SK-N-SH (cell line): Measurements from ENCODE around the gene CST9. TPM values are rescaled to one million over a fixed set of nuclear protein-coding genes. Genes with fewer than 3 reads are reported as not detected.

ENCODE experiments used
- CTCF ChIA-PET: fragments of 300-600, 350-600 bp; formaldehyde crosslinking; extraction: SDS; loops from one replicate; lab custom pipeline; 2021; lab: Yijun Ruan, JAX
- POLR2A ChIA-PET: fragments of 350-600 bp; sonication (Branson Sonifier 250); formaldehyde crosslinking; extraction: SDS; loops from one replicate; lab custom pipeline; 2020; ENCODE audit warnings: antibody characterized with exemption, inconsistent platforms; lab: Yijun Ruan, JAX
- DNase-seq: peaks from one replicate; pipeline ENCODE4 v3.0.0; 2012
- H2AFZ ChIP-seq: fragments of 200-600 bp; sonication (generic); 2 replicates; pipeline ENCODE4 v1.8.1; 2016; ENCODE audit warnings: antibody characterized with exemption, mild to moderate bottlenecking, low read depth
- H3F3A ChIP-seq: fragments of 200-600 bp; sonication (generic); replicated peaks from 2 replicates; pipeline ENCODE3; 2016; ENCODE audit warnings: antibody characterized with exemption, mild to moderate bottlenecking; ENCODE audit not compliant: insufficient read depth
- H3K27ac ChIP-seq, 2 experiments: fragments of 200-500 bp in 1 of 2; fragments of 200-600 bp in 1 of 2; sonication (Bioruptor generic) in 1 of 2; sonication (generic), shearing (Covaris generic) in 1 of 2; 2 replicates each; pipeline versions ENCODE4 v1.5.1 to v1.6.1; 2014 to 2016; ENCODE audit warnings: low read depth in 2 of 2, inconsistent platforms in 1 of 2, low read length in 1 of 2, mild to moderate bottlenecking in 1 of 2, mixed read lengths in 1 of 2
- H3K27me3 ChIP-seq: fragments of 200-600 bp; sonication (generic), shearing (Covaris generic); 2 replicates; pipeline ENCODE4 v1.6.1; 2016; ENCODE audit warnings: mixed run types; ENCODE audit not compliant: insufficient read depth
- H3K36me3 ChIP-seq, 2 experiments: fragments of 200-500 bp in 1 of 2; fragments of 200-600 bp in 1 of 2; sonication (Bioruptor generic) in 1 of 2; sonication (generic) in 1 of 2; replicated peaks in 1 of 2; 2 replicates each; pipeline versions ENCODE3 to v1.5.1; 2014 to 2016; ENCODE audit warnings: low read length in 1 of 2, mild to moderate bottlenecking in 1 of 2; ENCODE audit not compliant: insufficient read depth in 2 of 2, control insufficient read depth in 1 of 2
- H3K4me1 ChIP-seq, 2 experiments: fragments of 200-500 bp in 1 of 2; fragments of 200-600 bp in 1 of 2; sonication (Bioruptor generic) in 1 of 2; sonication (generic), shearing (Covaris generic) in 1 of 2; 2 replicates each; pipeline versions ENCODE4 v1.5.1 to v1.6.1; 2014 to 2016; ENCODE audit warnings: low read depth in 1 of 2, low read length in 1 of 2, mixed run types in 1 of 2; ENCODE audit not compliant: insufficient read depth in 2 of 2, control insufficient read depth in 1 of 2
- H3K4me2 ChIP-seq: fragments of 200-600 bp; sonication (generic), shearing (Covaris generic); 2 replicates; pipeline ENCODE4 v1.6.1; 2017; ENCODE audit warnings: mixed run types
- H3K4me3 ChIP-seq, 2 experiments: fragments of 200-500 bp in 1 of 2; fragments of 200-600 bp in 1 of 2; sonication (Bioruptor generic) in 1 of 2; sonication (generic), shearing (Covaris generic) in 1 of 2; 2 replicates each; pipeline versions ENCODE4 v1.5.1 to v1.8.1; 2014 to 2016; ENCODE audit warnings: low read depth in 2 of 2, inconsistent platforms in 1 of 2, low read length in 1 of 2, mild to moderate bottlenecking in 1 of 2, mixed read lengths in 1 of 2, moderate library complexity in 1 of 2
- H3K79me2 ChIP-seq: fragments of 200-600 bp; sonication (generic); 2 replicates; pipeline ENCODE4 v1.8.1; 2017; ENCODE audit warnings: mild to moderate bottlenecking; ENCODE audit not compliant: insufficient read depth
- H3K9ac ChIP-seq: fragments of 200-600 bp; sonication (generic); 2 replicates; pipeline ENCODE4 v1.6.1; 2017; ENCODE audit warnings: mixed run types
- H3K9me2 ChIP-seq: fragments of 200-600 bp; sonication (generic); 2 replicates; pipeline ENCODE4 v1.6.1; 2017; ENCODE audit warnings: mixed run types
- H3K9me3 ChIP-seq: fragments of 200-600 bp; sonication (generic); 2 replicates; pipeline ENCODE4 v1.6.1; 2017; ENCODE audit warnings: mixed run types, mild to moderate bottlenecking, moderate library complexity
- H4K20me1 ChIP-seq: fragments of 200-600 bp; sonication (generic); 2 replicates; pipeline ENCODE4 v1.6.1; 2017; ENCODE audit warnings: mild to moderate bottlenecking, mixed run types; ENCODE audit not compliant: insufficient read depth
- EP300 ChIP-seq, 2 experiments: IDR thresholded peaks; 2 replicates each; pipeline versions ENCODE4 v1.4.0 to v1.6.1; 2012; ENCODE audit warnings: borderline replicate concordance in 1 of 2, low read depth in 1 of 2, low read length in 1 of 2
- EZH2phosphoT487 ChIP-seq: fragments of 200-600 bp; sonication (generic); IDR thresholded peaks from 2 replicates; pipeline ENCODE4 v1.6.1; 2017; ENCODE audit warnings: low read depth, mixed run types, mild to moderate bottlenecking, antibody characterized with exemption, moderate library complexity, borderline replicate concordance
- FOSL2 ChIP-seq: IDR thresholded peaks from 2 replicates; pipeline ENCODE4 v1.4.0; 2012; ENCODE audit warnings: low read depth, mild to moderate bottlenecking, moderate library complexity, borderline replicate concordance
- FOXM1 ChIP-seq: IDR thresholded peaks from 2 replicates; pipeline ENCODE4 v1.4.0; 2012; ENCODE audit warnings: low read depth, mild to moderate bottlenecking
- GATA2 ChIP-seq: sonication (generic); formaldehyde crosslinking; IDR thresholded peaks from 2 replicates; pipeline ENCODE4 v1.5.0; 2020; ENCODE audit warnings: mild to moderate bottlenecking, missing genetic modification reagents
- MXI1 ChIP-seq: IDR thresholded peaks from 2 replicates; pipeline ENCODE4 v1.6.1; 2012; ENCODE audit warnings: mild to moderate bottlenecking, low read depth, low read length, improper control_type of control experiment
- NRF1 ChIP-seq: IDR thresholded peaks from 2 replicates; pipeline ENCODE4 v1.6.1; 2012; ENCODE audit warnings: low read depth, mild to moderate bottlenecking, low read length
- POLR2AphosphoS5 ChIP-seq: IDR thresholded peaks from 2 replicates; pipeline ENCODE4 v1.6.1; 2012; ENCODE audit warnings: low read depth, low read length
- RAD21 ChIP-seq: IDR thresholded peaks from 2 replicates; pipeline ENCODE4 v1.6.1; 2012; ENCODE audit warnings: mild to moderate bottlenecking, low read length
- RCOR1 ChIP-seq: fragments of 150-350 bp; IDR thresholded peaks from 2 replicates; pipeline ENCODE4 v1.6.1; 2017; ENCODE audit warnings: antibody characterized with exemption, low read length
- REST ChIP-seq: IDR thresholded peaks from 2 replicates; pipeline ENCODE4 v1.6.1; 2012; ENCODE audit warnings: mild to moderate bottlenecking, low read depth, low read length, moderate library complexity
- RFX5 ChIP-seq: IDR thresholded peaks from 2 replicates; pipeline ENCODE4 v1.6.1; 2012; ENCODE audit warnings: mild to moderate bottlenecking, improper control_type of control experiment, low read length
- SIN3A ChIP-seq: IDR thresholded peaks from 2 replicates; pipeline ENCODE4 v1.6.1; 2012; ENCODE audit warnings: low read depth, mild to moderate bottlenecking, low read length, moderate library complexity, borderline replicate concordance
- SMC3 ChIP-seq: IDR thresholded peaks from 2 replicates; pipeline ENCODE4 v1.6.1; 2012; ENCODE audit warnings: low read depth, low read length, improper control_type of control experiment
- TAF1 ChIP-seq: IDR thresholded peaks from 2 replicates; pipeline ENCODE4 v1.6.1; 2012; ENCODE audit warnings: low read depth, mild to moderate bottlenecking, low read length, moderate library complexity, borderline replicate concordance
- TCF12 ChIP-seq: IDR thresholded peaks from 2 replicates; pipeline ENCODE4 v1.4.0; 2012
- YY1 ChIP-seq: IDR thresholded peaks from 2 replicates; pipeline ENCODE4 v1.4.0; 2012; ENCODE audit warnings: low read depth, mild to moderate bottlenecking
- WGBS: methylation state at CpG from one replicate; pipeline ENCODE4 v1.1.6; 2017; ENCODE audit warnings: low lambda C conversion rate; 5-methylcytosine and 5-hydroxymethylcytosine counted together
- polyA plus RNA-seq, 3 experiments: library from polyadenylated mRNA; depleted of rRNA; stranded (reverse); fragments of >200 nt; gene quantifications; 2 replicates each; pipeline ENCODE4 v1.2.3, GENCODE V29; 2012
- TF ChIP-seq, protein P1 (sequence below): IDR thresholded peaks from 2 replicates; pipeline ENCODE4; 2012
- TF ChIP-seq, protein P2 (sequence below): fragments of 200-600 bp; sonication (generic); IDR thresholded peaks from 2 replicates; pipeline ENCODE4 v1.6.1; 2017; ENCODE audit warnings: antibody characterized with exemption, mild to moderate bottlenecking, moderate library complexity
- TF ChIP-seq, protein P3 (sequence below): fragments of 150-350 bp; IDR thresholded peaks from 2 replicates; pipeline ENCODE4 v1.6.1; 2016; ENCODE audit warnings: mild to moderate bottlenecking, low read depth, low read length
- TF ChIP-seq, protein P4 (sequence below): IDR thresholded peaks from 2 replicates; pipeline ENCODE4 v1.4.0; 2012; ENCODE audit warnings: low read depth

The CST9 gene
- polyA plus RNA-seq, 1 of the 3 experiments (the other 2 are of a cell fraction) = not detected

GRCh38 chr20:23639490-23639958 lies 33.8 kb upstream of the CST9 start:
- H3K36me3 ChIP-seq = no peaks in the 10 kb centered on the region
- peaks cover 7% of the 10 kb centered on the region; the same call in 1 of the 2 replicates for H4K20me1 ChIP-seq
- no peak for TF ChIP-seq GATA2
- TF ChIP-seq, protein P1, sequence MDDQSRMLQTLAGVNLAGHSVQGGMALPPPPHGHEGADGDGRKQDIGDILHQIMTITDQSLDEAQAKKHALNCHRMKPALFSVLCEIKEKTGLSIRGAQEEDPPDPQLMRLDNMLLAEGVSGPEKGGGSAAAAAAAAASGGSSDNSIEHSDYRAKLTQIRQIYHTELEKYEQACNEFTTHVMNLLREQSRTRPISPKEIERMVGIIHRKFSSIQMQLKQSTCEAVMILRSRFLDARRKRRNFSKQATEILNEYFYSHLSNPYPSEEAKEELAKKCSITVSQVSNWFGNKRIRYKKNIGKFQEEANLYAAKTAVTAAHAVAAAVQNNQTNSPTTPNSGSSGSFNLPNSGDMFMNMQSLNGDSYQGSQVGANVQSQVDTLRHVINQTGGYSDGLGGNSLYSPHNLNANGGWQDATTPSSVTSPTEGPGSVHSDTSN = no peak
- no peak for TF ChIP-seq FOXM1
- no peaks in the 10 kb centered on the region for H3F3A ChIP-seq
- WGBS = 83% methylated on average over 8 of the region's 8 CpGs
- no peak for DNase-seq
- ChIA-PET POLR2A (no interaction called here), CTCF (no interaction called here)
- H3K4me2 ChIP-seq = no peak overlapping the region
- H3K9ac ChIP-seq = no peak overlapping the region
- no peak overlapping the region for H3K27ac ChIP-seq
- no peak overlapping the region for H2AFZ ChIP-seq
- no peaks in the 10 kb centered on the region for H3K9me2 ChIP-seq
- no peaks in the 10 kb centered on the region for H3K9me3 ChIP-seq
- peaks cover 22% of the 10 kb centered on the region for H3K79me2 ChIP-seq
- peaks cover 9 to 10% of the 10 kb centered on the region in 2 experiments; a peak in 2 of 4 replicates for H3K4me1 ChIP-seq
- no peak overlapping the region for H3K4me3 ChIP-seq
- H3K27me3 ChIP-seq = no peaks in the 10 kb centered on the region

DNA sequence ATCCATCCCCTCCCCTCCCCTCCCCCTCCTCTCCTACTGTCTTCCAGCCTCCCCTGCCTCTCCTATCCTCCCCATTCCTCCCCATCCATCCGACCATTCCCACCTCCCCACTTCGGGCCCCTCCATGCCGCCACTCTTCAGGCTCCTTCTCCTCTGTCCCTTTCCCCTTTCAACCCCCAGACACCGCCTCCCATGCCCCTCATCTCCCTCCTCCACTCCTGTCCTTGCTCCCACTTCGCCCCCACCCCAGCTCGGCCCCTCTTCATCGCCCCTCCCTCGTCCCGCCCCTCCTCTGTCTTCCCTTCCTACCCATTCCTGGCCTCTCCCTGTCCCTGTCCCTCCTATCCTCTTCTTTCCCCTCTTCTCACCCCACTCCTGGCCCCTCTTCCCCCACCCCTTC lies 32.6 kb upstream of the CST9 start:
- Histone ChIP-seq H3K27ac (no peak overlapping the region), H3F3A (no peaks in the 10 kb centered on the region), H4K20me1 (peaks cover 7% of the 10 kb centered on the region; the same call in 1 of the 2 replicates), H3K79me2 (peaks cover 22% of the 10 kb centered on the region), H3K4me1 (peaks cover 9 to 10% of the 10 kb centered on the region in 2 experiments; a peak in 2 of 4 replicates), H3K36me3 (peaks cover 0 to 5% of the 10 kb centered on the region in 2 experiments), H3K9ac (no peak overlapping the region), H2AFZ (no peak overlapping the region), H3K9me3 (no peaks in the 10 kb centered on the region)
- WGBS = 50% methylated on average over 9 of the region's 9 CpGs
- no peak for DNase-seq
- POLR2A ChIA-PET = no interaction called here
- no peak for TF ChIP-seq EZH2phosphoT487
- no peak for TF ChIP-seq TCF12
- TF ChIP-seq, protein P2, sequence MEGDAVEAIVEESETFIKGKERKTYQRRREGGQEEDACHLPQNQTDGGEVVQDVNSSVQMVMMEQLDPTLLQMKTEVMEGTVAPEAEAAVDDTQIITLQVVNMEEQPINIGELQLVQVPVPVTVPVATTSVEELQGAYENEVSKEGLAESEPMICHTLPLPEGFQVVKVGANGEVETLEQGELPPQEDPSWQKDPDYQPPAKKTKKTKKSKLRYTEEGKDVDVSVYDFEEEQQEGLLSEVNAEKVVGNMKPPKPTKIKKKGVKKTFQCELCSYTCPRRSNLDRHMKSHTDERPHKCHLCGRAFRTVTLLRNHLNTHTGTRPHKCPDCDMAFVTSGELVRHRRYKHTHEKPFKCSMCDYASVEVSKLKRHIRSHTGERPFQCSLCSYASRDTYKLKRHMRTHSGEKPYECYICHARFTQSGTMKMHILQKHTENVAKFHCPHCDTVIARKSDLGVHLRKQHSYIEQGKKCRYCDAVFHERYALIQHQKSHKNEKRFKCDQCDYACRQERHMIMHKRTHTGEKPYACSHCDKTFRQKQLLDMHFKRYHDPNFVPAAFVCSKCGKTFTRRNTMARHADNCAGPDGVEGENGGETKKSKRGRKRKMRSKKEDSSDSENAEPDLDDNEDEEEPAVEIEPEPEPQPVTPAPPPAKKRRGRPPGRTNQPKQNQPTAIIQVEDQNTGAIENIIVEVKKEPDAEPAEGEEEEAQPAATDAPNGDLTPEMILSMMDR = no peak
- no peak for TF ChIP-seq RFX5
- no peak for TF ChIP-seq POLR2AphosphoS5
- no peak for TF ChIP-seq TAF1
- no peak for TF ChIP-seq EP300 (IDR thresholded peaks at IDR 0.05; ENCODE audit: borderline replicate concordance in 1 of 2, low read depth in 1 of 2, low read length in 1 of 2)
- no peak for TF ChIP-seq RCOR1
- TF ChIP-seq, protein P3, sequence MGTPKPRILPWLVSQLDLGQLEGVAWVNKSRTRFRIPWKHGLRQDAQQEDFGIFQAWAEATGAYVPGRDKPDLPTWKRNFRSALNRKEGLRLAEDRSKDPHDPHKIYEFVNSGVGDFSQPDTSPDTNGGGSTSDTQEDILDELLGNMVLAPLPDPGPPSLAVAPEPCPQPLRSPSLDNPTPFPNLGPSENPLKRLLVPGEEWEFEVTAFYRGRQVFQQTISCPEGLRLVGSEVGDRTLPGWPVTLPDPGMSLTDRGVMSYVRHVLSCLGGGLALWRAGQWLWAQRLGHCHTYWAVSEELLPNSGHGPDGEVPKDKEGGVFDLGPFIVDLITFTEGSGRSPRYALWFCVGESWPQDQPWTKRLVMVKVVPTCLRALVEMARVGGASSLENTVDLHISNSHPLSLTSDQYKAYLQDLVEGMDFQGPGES = no peak
- TF ChIP-seq SMC3 = no peak
- TF ChIP-seq NRF1 = no peak
- no peak for TF ChIP-seq REST
- TF ChIP-seq GATA2 = no peak
- TF ChIP-seq, protein P4, sequence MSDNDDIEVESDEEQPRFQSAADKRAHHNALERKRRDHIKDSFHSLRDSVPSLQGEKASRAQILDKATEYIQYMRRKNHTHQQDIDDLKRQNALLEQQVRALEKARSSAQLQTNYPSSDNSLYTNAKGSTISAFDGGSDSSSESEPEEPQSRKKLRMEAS = no peak
- no peak for TF ChIP-seq MXI1
- no peak for TF ChIP-seq SIN3A
- no peak for TF ChIP-seq RAD21
- no peak for TF ChIP-seq YY1
- no peak for TF ChIP-seq FOSL2
- TF ChIP-seq, all 33 proteins: peak for 0
- Histone ChIP-seq H3K4me2 (no peak overlapping the region), H3K27me3 (no peaks in the 10 kb centered on the region), H3K9me2 (no peaks in the 10 kb centered on the region), H3K4me3 (no peak overlapping the region)
- CTCF ChIA-PET = interaction anchor here (1.0 kb wide), 1 partner anchor 23 kb away, joined by 3 read pairs; no protein-coding TSS in a partner anchor
